Putamen (tissue), 1 donor: Measurements from ENCODE around the gene NR5A1.

Source experiments
- DNase-seq: peaks from one replicate; pipeline ENCODE4 v3.0.0-alpha.2; 2016; ENCODE audit warnings: low spot score

Gene NR5A1

DNA sequence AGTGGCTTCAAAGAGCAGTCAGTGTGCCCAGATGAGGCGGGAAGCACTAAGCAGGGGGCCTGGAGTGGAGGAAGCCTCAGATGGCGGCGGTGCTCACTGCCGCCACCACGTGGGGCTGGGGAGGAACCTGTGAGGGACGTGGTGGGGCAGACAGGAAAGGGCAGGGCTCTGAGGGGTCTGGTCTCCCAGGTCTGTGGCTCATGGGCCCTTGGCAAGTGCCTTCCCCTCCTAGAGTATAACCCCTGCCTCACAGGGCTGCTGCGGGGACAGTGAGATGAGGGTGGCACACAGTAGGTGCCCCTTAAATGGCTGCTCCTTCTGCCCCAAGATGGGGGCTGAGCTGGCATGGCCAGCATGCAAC is 26.6 kb downstream of the NR5A1 start:
- no peak for DNase-seq

DNA sequence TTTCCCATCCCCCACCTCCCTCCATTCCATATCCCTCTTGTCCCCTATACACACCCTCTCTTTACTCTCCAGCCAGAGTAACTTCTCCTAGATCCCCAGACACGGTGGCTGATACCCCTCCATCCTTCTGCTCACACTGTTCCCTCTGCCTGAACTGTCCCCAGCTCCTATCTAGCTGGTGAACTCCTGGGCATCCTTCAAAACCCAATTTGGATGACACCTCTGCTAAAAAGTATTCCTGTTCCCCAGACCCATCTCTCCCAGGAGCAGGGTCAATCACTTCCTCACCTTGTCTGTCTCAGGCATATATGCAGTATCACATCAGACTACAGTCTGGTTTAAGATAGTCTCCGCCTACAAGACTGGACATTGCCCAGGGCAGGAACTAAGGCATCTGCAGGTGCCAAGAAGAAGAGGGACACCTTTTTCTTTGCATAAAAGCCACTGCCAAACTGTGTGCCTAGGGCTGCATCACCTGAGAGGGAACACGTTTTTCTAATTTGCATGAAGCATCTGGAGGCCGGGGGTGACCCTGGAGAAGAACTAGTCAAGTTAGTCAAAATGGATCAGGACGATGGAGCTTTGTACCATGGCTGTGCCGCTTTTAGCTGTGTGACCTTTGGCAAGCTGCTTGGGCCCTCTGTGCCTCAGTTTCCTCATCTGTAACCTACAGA is 27.1 kb downstream of the NR5A1 start:
- no peak for DNase-seq

DNA sequence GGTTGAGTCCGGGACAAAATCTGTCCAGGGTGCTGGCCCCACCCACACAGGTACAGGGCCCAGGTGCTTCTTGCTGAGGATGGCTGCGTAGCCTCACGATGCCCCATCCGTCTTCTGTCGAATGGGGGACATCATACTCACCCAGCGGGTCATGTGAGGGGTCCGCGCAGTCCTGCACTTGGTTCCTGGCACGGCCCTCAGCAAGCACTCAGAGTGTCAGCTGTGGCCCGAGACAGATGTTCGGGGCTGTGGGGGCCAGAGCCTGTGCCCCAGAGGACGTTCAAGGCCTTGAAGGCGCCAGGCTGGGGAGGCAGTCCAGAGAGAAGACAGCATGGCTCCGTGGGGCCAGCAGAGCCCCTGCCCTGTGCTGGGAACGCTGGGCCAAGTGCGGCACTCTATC is 27.8 kb downstream of the NR5A1 start:
- no peak for DNase-seq

DNA sequence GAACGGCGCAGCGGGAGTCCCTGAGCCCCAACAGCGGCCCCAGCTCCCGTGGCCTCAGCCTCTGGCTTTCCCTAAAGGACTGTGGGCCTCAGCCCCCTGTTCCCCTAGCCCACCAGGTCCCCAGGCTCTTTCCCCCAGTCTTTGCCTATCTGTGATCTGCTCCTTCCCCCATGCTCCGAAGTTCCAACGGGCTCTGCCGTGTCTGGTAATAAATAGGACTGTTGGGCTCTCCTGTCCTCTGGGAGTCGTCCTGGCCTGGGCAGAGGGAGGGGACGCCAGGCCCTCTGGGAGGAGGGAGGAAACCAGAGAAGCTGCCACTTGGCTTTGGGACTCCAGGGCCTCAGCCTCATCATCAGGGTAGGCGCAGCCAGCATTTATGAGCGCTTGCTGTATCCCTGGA is 28.8 kb downstream of the NR5A1 start:
- DNase-seq: no peak

DNA sequence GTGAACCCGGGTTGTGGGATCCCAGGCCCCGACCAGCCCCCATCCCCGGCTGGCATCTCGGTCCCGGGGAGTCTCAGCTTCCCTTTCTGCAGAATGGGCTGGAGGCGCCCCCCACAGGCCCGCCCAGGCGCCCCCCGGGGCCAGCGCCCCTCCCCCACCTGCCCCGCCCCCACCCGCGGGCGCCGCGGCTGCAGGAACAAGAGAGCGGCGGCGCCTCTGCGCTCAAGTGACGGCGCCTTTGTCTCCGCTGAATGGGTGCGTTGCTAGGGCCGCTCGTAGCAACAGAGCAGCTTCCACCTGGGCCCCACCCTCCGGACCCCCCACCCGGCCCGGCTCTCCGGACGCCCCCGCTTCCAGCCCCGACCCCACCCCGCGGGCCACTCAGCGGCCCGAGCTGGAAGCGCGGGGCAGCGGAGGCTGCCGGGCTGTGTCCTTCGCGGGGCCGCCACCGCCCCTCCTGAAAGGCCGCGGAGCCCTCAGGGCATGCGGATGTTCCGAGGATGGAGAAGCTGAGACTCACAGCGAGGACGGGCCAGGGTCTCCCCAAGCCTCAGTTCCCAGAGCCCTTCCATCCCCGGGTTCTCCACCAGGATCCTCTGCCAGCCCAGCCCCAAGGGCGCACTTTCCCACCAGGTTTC is 29.4 kb downstream of the NR5A1 start:
- no peak for DNase-seq

DNA sequence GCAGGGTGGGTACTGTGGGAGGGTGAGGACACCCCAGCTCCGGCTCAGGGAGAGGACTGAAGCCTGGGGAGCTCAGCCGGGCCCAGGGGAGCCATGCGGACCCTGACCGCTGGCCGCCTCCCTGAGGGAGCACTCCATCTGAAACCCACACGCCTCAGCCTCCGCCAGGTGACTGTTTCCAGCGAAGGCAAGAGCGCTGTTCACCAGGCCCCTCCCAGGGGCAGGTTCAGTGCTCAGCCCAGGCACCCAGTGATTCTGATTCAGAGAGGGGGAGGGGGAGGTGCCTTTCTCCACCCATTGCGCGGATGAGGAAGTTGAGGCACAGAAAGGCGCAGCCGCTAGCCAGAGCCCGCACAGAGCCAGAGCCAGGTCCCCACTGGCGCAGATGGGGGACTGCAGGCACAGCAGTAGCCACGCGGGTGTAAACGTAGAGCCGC is 30.0 kb downstream of the NR5A1 start:
- DNase-seq: no peak

DNA sequence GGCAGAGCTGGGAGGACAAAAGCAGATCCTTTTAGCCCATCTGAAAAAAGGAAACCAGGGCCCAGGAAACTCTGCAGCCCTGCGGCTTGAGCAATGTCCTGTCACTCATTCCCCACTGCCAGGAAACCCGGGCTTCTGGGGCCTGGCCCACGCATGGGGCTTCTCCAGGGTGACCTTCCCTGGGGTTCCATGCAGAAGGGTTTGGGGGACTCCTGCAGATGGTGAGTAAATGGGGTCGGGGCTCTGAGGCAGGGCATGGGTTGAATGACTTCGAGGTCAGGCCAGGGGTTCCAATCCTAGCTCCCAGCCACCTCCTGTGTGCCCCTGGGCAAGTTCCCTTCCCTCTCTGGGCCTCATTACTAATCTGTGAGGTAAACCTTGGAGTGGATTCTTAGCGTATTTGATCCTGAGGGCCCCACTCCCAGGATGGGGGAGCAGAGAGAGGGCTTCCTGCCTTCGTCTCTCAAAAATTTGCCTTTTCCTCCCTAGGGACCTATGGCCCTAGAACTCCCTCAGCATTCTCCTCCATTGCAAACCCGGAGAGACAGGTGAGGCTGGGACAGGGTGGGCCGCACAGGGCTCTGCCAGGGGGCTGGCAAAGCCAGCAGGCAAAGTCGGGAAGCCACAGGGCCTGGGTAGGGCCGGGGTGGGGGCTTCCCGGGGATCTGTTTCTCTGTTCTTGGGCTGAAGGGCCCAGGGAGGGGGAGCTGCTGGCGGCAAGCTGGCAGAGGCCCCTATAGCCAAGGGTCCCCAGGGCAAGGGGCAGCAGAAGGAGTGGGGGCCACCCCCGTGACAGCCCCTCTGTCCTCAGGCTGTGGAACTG is 31.1 kb downstream of the NR5A1 start:
- DNase-seq: no peak

DNA sequence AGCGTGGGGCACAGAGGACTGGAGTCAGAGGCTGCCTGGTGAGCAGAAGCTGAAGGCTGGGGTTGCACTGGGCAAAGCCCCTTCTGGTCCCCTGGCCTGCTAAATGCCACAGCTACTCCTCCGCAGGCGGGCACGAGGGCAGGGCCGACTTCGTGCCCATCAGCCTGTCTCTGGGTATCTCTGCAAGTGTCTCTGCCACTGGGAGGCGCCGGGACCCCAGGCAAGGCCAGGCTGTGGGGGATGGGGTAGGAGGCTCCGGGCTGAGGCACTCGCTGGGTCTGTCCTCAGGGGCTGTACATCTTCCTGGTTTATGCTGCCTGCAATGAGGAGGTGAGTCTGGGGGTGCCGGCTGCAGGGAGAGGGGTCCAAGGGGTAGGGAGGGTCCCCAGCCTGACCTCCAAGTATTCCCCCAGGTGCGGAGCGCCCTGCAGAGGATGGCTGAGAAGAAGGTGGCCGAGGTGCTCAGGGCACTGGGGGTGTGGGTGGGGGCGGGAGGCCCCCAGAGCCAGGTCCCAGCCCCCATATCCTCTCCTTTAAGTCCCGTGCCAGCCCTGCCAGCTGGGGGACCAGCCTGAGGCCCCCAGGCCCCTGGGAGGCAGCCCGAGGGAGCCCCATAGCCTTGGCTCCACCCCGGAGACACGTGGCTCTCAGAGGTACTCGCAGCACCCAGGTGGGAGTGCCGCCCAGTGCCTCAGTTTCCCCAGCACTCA is 31.9 kb downstream of the NR5A1 start:
- no peak for DNase-seq

DNA sequence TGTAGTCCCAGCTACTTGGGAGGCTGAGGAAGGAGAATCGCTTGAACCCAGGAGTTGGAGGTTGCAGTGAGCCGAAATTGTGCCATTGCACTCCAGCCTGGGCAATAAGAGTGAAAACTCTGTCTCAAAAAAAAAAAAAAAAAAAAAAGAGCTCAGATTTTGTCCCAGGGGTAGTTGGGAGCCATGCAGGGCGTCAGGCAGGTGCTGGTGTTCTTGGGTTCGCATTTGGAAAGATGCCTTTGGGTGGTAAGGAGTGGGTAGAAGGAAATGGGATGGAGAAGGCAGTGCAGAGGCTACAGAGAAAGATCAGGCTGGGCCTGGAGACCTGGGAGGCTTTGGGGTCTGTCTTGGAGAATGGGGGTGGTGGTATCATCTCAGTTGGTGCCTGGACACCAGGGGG is 33.0 kb downstream of the NR5A1 start:
- DNase-seq: no peak

DNA sequence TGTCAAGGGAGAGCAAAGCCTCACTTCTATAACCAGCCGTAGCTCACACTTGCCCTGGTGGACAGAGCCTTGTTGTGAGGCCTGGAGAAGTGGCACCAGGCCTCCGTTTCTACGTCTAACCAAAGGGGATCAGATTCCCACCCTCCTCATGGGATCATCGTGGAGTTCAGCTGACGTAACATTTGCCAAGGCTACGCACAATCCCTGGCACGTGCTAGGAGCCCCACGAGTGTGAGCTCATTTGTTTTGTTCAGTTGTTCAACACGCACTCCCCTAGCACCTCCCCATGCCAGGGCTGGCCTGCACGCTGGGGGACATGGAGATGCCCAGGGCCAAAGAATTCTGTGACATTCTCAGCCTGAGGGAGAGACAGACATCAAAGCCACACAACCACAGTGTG is 33.9 kb downstream of the NR5A1 start:
- no peak for DNase-seq

DNA sequence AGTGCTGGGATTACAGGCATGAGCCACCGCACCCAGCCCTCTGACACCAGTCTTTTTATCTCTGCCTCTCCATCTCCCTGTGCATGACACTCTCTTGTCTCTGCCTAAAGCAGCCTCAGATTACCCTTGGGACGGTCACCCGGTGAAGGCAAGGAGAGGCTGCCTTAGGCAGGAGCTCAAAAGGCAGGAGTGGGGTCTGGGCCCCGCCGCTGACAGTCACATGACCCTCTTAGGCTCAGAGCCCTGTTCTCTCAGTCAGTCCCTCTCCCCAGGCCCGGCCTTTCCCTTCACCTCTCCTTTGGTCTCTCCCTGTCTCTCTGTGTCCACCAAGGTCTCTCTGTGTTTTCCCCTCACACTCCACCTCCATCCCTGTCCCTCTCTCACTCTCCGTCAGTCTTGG is 34.4 kb downstream of the NR5A1 start:
- no peak for DNase-seq

DNA sequence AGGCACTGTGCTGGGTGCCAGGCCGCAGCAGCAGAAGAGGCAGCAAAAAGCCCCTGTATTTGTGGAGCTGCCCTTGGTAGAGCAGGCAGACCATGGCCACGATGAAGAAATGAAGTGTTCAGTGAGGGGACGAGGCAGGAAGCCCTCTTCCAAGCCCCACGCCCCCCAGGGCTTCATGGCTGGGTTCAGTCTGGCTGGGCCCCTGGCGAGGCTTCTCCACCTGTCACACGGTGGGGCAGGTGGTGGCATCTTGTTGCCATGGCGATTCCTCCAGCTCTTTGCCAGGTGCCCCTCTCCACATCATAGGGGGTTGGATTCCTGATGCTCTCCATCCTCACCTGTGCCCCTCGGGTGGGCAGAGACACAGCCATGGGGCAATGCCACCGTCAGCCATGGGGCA is 35.4 kb downstream of the NR5A1 start:
- no peak for DNase-seq

DNA sequence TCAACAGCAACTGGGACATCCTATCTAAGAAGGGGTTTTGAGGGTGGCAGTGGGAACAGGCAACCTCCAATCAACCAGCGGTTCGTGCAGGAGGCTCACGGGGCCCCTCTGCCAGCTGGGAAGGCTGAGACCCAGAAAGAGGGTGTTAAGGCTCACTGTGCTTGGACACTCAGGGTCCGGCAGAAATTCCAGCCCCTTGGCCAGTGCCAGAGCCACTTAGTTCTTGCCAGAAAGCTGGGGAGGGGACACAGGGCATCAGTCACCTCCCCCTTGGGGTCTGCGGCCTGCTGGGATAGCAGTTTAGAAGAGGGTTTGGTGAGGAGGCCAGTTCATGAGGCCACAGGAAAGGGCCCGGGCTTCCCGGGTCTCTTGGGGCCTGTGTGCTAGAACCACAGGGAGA is 36.5 kb downstream of the NR5A1 start:
- no peak for DNase-seq

DNA sequence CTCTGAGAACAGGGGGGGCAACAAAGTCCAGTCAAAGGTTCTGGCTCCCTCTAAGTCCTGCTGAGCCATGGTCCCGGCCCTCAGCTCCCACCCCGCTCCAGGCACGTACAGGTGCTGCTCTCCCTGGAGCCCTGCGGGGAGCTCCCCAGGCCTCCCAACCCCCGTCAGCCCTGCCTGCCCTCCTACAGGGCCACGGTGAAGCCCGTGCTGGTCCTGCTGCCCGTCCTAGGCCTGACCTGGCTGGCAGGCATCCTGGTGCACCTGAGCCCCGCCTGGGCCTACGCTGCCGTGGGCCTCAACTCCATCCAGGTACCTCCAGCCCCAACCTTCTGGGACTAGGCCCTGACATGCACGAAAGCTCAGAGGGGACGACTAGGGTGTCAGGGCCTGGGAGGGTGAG is 36.9 kb downstream of the NR5A1 start:
- no peak for DNase-seq

DNA sequence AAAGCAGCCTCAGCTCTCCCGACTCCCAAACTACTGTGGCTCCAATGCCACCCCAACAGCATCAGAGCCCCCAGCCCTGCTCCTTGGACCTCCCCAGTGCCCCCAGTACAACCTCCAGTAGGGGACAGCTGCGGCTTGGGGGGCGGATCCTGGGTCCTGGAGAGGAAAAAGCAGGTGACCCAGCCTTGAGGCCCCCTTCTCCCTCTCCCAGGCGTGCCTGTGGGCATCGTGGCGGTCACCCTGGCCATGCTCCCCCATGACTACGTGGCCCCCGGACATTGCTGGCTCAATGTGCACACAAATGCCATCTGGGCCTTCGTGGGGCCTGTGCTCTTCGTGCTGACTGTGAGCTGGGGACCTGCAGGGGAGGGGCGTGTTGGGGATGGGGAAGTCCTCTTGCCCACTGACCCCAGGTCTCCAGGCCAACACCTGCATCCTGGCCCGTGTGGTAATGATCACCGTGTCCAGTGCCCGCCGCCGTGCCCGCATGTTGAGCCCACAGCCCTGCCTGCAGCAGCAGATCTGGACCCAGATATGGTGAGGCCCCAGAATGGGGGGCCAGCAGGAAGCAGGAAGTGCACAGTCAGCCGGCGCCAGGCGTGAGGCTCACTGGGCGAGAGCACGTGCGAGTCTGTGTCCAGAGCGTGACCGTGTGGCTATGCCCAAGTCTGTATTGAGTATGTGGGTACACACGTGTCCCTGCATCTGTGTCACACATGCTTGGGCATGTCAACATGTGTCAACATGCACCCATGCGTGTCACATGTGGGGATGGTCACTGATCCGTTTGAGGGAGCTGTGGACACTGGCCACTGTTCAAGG is 38.0 kb downstream of the NR5A1 start:
- no peak for DNase-seq

DNA sequence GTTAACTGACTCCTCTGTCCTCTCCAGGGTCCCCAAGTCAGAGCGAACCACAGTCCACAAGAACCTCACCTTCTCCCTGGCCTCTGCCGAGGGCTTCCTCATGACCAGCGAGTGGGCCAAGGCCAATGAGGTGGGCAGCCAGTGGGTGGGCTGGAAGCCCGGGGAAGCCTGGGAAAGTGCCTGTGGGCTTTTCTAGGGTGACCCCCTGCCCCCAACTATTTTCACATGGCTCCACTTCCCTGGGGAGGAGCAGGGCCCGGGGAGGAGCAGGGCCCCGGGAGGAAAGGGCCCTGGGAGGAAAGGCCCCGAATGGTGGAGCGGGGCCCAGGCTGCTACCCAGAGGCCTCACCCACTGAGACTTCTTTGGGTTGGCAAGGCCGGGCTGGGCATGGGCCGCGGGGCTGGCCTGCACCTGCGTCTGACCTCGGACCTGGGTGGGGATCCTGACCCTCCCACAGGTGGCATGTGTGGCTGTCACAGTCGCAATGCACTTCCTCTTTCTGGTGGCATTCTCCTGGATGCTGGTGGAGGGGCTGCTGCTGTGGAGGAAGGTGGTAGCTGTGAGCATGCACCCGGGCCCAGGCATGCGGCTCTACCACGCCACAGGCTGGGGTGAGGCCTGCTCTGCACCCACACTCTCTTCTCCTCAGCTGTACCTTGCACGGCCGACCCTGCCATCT is 39.0 kb downstream of the NR5A1 start:
- DNase-seq: no peak

DNA sequence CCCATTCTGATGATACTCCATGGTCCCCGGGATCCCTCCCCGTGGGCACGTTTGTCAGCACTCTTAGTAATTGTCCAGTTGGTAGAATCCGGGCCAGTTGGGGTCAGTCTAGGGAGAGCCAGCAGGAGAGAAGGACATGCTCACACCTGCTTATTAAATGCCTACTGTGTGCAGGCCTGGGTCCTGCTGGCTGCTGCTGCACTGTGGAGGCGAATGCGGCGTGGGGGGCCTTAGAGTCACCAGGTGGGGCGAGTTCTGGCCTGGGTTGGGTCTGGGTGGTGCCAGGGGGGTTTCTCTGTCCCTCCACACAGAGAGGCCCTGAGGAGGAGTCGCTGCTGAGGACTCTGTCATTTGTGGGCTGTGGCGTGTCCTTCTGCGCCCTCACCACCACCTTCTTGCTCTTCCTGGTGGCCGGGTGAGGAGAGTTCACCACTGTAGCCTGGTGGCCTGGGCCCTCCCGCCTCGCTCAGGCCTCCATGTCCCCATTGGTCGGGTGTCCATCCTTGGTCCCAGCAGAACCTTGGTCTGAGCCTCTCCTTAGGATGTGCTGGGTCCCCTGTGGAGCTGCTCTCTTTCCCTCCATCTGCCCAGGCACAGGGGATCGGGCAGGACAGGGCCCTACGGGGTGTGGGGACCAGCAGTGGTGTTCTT is 39.7 kb downstream of the NR5A1 start:
- DNase-seq: no peak

DNA sequence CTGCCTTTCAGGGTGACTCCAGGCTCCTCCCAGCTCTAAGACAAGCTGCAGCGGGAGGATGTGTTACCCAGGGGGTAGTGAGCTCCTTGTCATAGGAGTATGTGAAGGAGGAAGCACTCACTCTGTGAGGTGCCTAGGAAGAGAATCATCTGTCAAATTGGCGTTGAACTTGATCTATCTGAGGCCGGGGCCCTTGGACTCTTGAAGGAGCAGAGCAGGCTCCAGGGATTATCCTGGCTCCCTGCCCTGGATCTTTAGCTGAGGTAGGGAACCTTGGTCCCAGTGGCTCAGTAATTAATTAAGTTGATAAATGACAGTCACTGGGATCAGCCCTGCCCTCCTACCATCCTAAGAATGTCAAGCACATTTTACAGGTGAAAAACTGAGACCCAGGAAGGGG is 41.5 kb downstream of the NR5A1 start:
- no peak for DNase-seq

DNA sequence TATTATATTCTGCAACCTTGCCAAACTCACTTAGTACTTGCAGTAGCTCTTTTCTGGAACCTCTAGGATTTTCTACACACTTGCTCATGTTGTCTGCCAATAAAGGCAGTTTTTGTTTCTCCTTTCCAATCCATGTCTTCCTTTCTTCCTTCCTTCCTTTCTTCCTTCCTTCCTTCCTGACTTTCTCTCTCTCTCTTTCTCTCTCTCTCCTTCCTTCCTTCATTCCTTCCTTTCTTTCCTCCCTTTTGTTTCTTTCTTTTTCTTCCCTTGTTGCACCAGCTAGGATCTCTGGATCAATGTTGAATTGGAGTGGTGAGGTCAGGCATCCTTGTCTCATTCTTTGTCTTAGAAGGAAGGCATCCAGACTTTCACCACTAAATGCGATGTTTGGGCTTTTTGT is 44.5 kb downstream of the NR5A1 start:
- no peak for DNase-seq

DNA sequence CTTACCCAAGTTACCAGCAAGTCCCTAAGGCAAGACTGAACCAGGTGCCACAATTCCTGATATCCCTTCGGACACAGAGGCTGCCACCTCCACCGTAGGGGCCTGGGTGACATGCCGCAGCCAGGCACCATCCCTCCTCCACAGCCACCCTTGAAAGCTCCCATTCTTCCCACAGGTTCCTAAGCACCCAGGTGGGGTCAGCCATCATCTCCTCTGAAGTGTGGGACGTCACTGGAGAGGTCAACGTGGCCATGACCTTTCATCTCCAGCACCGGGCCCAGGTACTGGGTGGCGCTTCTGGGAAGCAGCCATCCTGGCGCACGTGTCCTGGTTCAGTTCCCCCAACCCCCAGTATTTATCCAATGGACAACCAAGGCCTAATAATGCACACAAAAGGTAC is 48.8 kb downstream of the NR5A1 start:
- no peak for DNase-seq
